Left ventricle myocardium inferior (tissue), 1 donor: Measurements from ENCODE around the gene GPX6. TPM values are rescaled to one million over a fixed set of nuclear protein-coding genes. Genes with fewer than 3 reads are reported as not detected.

ENCODE experiments used
- DNase-seq: peaks from one replicate; pipeline ENCODE4 v3.0.0-alpha.2; 2020
- H3K27ac ChIP-seq: fragments of 200-600 bp; replicated peaks from 2 replicates; pipeline ENCODE4 v1.8.0; 2021
- H3K27me3 ChIP-seq: fragments of 200-600 bp; 2 replicates; pipeline ENCODE4 v1.8.0; 2021; ENCODE audit warnings: low read depth
- H3K36me3 ChIP-seq: fragments of 200-600 bp; 2 replicates; pipeline ENCODE4 v1.8.0; 2021
- H3K4me1 ChIP-seq: fragments of 200-600 bp; 2 replicates; pipeline ENCODE4 v1.8.0; 2021
- H3K4me3 ChIP-seq: fragments of 200-600 bp; 2 replicates; pipeline ENCODE4 v1.8.0; 2021; ENCODE audit warnings: mild to moderate bottlenecking, moderate library complexity
- H3K9me3 ChIP-seq: fragments of 200-600 bp; replicated peaks from 2 replicates; pipeline ENCODE4 v1.8.0; 2021
- intact Hi-C: fragments of 100-400 bp; cut with micrococcal nuclease; formaldehyde crosslinking; loops from one replicate; pipeline ENCODE4 v1.11.0; 2022
- long read RNA-seq: library from polyadenylated mRNA; unstranded; transcript quantifications from one replicate; pipeline ENCODE4 v2.0.0, GENCODE V29; 2021
- total RNA-seq: library from RNA; stranded (reverse); fragmentation: NEBNext Ultra II Directional; extraction: Animal tissue kit (Norgen Biotek cat#: 25700); gene quantifications from one replicate; pipeline ENCODE4 v1.2.1, GENCODE V29; 2021
- TF ChIP-seq, protein P1 (sequence below): fragments of 200-600 bp; IDR thresholded peaks from 2 replicates; pipeline ENCODE4 v1.8.0; 2021; ENCODE audit warnings: antibody characterized with exemption, mild to moderate bottlenecking, borderline replicate concordance
- donor health status: DM: no; HTN: yes; CAD: no; lungs with severe emphysema.

The GPX6 gene, protein sequence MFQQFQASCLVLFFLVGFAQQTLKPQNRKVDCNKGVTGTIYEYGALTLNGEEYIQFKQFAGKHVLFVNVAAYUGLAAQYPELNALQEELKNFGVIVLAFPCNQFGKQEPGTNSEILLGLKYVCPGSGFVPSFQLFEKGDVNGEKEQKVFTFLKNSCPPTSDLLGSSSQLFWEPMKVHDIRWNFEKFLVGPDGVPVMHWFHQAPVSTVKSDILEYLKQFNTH
- total RNA-seq, result not detected
- long read RNA-seq, result 0 reads

DNA sequence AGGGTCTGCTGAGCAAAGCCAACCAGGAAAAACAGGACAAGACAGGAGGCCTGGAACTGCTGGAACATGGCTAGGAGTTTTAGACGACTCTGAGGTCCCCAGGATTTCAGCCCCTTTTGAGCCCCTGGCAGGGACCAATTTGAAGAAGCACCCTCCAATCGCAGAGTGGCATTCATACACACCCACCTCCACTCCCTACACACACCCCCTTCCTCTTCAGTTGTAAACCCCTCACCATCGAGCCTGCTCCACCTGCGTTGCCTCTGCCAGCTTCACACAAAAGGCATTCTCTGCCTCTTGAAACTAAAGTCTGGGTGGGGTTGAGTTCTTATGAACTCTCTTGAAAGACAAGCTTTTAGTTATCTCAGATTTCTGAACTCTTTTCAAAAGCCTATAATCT, at the start of gene GPX6:
Gene GPX6 (minus strand): TSS at position 118 of the 400 bp plus-strand sequence. CDS start 50 bp downstream, at position 68.
- no peak within 1 kb of the TSS for H3K27ac ChIP-seq
- H3K9me3 ChIP-seq, result no peaks in the 10 kb centered on the region
- H3K4me1 ChIP-seq, result no peaks in the 10 kb centered on the region
- no peaks in the 10 kb centered on the region for H3K36me3 ChIP-seq
- no peak for DNase-seq
- H3K4me3 ChIP-seq, result no peak within 1 kb of the TSS
- intact Hi-C loops, result no loop called here
- H3K27me3 ChIP-seq, result peaks cover 67% of the 10 kb centered on the region
- TF ChIP-seq, protein P1, sequence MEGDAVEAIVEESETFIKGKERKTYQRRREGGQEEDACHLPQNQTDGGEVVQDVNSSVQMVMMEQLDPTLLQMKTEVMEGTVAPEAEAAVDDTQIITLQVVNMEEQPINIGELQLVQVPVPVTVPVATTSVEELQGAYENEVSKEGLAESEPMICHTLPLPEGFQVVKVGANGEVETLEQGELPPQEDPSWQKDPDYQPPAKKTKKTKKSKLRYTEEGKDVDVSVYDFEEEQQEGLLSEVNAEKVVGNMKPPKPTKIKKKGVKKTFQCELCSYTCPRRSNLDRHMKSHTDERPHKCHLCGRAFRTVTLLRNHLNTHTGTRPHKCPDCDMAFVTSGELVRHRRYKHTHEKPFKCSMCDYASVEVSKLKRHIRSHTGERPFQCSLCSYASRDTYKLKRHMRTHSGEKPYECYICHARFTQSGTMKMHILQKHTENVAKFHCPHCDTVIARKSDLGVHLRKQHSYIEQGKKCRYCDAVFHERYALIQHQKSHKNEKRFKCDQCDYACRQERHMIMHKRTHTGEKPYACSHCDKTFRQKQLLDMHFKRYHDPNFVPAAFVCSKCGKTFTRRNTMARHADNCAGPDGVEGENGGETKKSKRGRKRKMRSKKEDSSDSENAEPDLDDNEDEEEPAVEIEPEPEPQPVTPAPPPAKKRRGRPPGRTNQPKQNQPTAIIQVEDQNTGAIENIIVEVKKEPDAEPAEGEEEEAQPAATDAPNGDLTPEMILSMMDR, result no peak

DNA sequence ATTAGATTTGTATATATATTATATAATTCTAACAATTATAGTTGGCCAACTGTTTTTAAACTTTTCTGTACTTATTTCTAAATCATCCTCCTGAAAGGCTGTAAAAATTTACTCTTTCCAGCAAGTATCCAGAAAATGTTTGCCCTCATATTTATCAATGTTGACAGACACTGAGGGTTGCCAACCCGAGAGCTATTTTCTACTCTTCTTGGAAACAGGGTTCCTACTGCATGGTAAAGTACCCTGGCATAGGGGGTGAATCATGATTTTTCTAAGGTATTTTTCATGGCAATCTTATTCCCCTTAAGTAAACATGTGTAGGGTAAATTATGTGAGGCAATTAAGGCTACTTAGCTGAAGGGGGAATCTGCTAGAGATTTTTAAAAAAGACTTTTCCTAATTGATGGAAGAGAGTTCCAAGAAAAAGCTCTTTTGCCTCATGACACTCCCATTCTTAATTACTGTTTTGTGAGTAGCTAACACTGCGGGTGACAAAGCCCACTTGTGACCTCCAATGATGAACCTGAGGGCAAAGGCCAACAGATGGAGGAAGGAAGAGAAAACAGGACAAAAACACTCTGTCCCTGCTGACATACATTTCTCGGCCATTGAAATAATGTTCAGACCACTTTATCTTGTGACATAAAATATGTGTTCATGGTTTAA, 48.0 kb upstream of the GPX6 start:
- H3K4me3 ChIP-seq, result no peak overlapping the region
- no peak overlapping the region for H3K27ac ChIP-seq
- intact Hi-C loops, result no loop called here
- no peaks in the 10 kb centered on the region for H3K36me3 ChIP-seq
- no peak for DNase-seq
- peaks cover 64% of the 10 kb centered on the region for H3K27me3 ChIP-seq
- H3K4me1 ChIP-seq, result no peaks in the 10 kb centered on the region
- no peaks in the 10 kb centered on the region for H3K9me3 ChIP-seq
- TF ChIP-seq, protein P1, result no peak

DNA sequence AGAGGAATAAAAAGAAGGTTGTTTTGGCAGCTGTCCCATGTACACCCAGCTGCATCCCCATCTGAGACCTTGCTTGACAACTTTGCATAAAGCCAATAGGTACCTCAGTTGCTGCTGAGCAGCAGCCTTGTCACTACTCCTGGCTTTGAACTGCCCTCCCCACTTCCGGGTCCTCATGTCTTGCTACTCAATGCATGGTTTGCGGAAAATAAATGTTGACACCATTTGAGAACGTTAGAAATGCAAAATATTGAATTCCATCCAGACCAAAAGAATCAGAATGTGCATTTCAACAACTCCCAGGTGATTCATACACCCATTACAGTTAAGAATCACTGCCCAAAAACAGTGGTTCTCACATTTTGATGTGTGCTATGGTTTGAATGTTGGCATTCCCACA, 43.0 kb upstream of the GPX6 start:
- Histone ChIP-seq H3K27me3 (peaks cover 78% of the 10 kb centered on the region), H3K9me3 (no peaks in the 10 kb centered on the region), H3K4me1 (peaks cover 1% of the 10 kb centered on the region), H3K4me3 (no peak overlapping the region), H3K27ac (no peak overlapping the region), H3K36me3 (no peaks in the 10 kb centered on the region)
- intact Hi-C loops, result no loop called here
- no peak for DNase-seq
- TF ChIP-seq, protein P1, result no peak

DNA sequence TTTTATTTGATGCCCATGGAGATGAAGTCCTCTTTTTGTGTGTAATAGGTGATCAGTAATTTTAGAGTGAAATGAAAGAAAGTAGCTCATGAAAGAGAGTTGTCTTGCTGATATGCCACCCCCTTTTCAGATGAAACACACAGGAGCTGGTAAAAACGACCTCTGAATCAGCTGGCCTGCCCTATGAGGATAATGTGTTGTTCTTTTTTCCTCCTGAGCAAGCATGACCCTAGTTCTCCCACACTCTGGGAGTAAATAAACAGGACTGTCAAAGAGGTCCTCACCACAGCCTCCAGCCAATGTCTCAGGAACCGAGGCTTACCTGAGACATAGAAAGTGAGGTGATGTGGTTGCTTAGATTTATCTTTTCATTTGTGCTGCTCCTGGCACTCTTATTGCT, 39.5 kb upstream of the GPX6 start:
- TF ChIP-seq, protein P1, result no peak
- Histone ChIP-seq H3K27ac (no peak overlapping the region), H3K9me3 (peaks cover 8% of the 10 kb centered on the region), H3K27me3 (peaks cover 85% of the 10 kb centered on the region), H3K4me1 (peaks cover 3% of the 10 kb centered on the region), H3K36me3 (no peaks in the 10 kb centered on the region), H3K4me3 (no peak overlapping the region)
- no peak for DNase-seq
- intact Hi-C loops, result no loop called here

DNA sequence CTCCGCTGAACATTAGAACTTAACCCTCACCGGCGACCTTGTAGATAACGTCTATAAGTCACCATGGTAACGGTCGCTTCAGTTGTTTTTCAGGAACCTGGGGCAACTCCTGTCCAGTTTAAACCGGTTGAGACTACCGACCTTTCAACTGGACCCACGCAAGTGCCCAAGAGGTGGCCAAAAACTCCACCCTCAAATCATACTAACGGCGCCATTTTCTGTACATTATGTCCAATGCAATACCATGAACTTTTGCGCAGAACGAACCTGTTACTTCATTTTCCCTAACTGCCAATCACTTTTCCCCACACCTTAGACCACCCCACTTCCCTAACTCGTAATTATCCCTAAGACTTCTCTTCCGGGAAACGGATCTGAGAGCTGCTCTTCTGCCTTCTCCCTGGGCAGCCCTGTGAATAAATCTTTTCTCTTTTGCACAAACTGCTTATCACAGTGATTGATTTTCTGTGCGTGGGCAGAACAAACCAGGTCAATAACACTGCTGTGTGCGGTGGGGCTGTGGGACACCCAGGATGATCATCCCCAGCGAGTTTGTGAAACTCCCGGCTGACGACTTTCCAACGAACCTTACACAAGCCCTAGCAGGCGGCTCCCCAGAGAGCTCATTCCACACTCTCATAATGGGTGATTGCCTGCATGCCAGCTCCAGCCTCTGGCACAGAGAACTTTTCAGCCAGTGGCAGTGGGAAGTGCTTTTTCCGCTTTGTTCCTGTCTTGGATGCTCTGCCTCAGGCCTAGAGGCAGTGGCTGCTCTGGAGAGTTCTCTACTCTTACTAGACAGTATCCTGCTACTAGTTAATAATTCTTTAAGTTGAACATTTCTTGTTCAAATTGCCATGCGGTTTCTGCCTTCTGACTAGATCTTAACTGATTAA, 38.6 kb upstream of the GPX6 start:
- no peaks in the 10 kb centered on the region for H3K36me3 ChIP-seq
- H3K27ac ChIP-seq, result no peak overlapping the region
- no peak for DNase-seq
- peak overlapping the region; percentile 57 for H3K4me3 ChIP-seq
- H3K27me3 ChIP-seq, result peaks cover 87% of the 10 kb centered on the region
- TF ChIP-seq, protein P1, result no peak
- H3K9me3 ChIP-seq, result peaks cover 8% of the 10 kb centered on the region
- peaks cover 3% of the 10 kb centered on the region for H3K4me1 ChIP-seq
- intact Hi-C loops, result no loop called here
